Thymus (tissue), 11 donors: ENCODE measurements around the gene MAD1L1. TPM values are rescaled to one million over a fixed set of nuclear protein-coding genes. Genes with fewer than 3 reads are reported as not detected.
A peak's percentile ranks its signal among the peaks of the same experiment; 100 is the strongest.

Source experiments
- DNase-seq, 9 donors: peaks; one replicate each; pipeline ENCODE4 v3.0.0-alpha.2; 2013; ENCODE audit warnings: low spot score in 9 of 9, low read depth in 6 of 9, missing footprints in 1 of 9
- H3K27ac ChIP-seq, 2 donors: one replicate each; pipeline ENCODE4 v1.5.1; 2013; ENCODE audit warnings: control low read depth in 1 of 2, low read depth in 1 of 2, low read length in 1 of 2, mild to moderate bottlenecking in 1 of 2, moderate library complexity in 1 of 2
- H3K27me3 ChIP-seq, 2 donors: one replicate each; pipeline ENCODE4 v1.5.1; 2013; ENCODE audit warnings: low read length in 1 of 2; ENCODE audit not compliant: control insufficient read depth in 2 of 2, insufficient read depth in 1 of 2
- H3K36me3 ChIP-seq, 2 donors: one replicate each; pipeline ENCODE4 v1.5.1; 2013; ENCODE audit warnings: low read length in 1 of 2, mild to moderate bottlenecking in 1 of 2, moderate library complexity in 1 of 2; ENCODE audit not compliant: control insufficient read depth in 2 of 2, insufficient read depth in 2 of 2
- H3K4me1 ChIP-seq, 2 donors: one replicate each; pipeline ENCODE4 v1.5.1; 2013; ENCODE audit warnings: low read length in 2 of 2; ENCODE audit not compliant: control insufficient read depth in 2 of 2, insufficient read depth in 2 of 2
- H3K4me3 ChIP-seq, 2 donors: one replicate each; pipeline ENCODE4 v1.5.1; 2013; ENCODE audit warnings: low read length in 2 of 2, control low read depth in 1 of 2, mild to moderate bottlenecking in 1 of 2
- H3K9me3 ChIP-seq, 2 donors: one replicate each; pipeline ENCODE4 v1.5.1; 2013; ENCODE audit warnings: low read length in 1 of 2, mild to moderate bottlenecking in 1 of 2; ENCODE audit not compliant: control insufficient read depth in 2 of 2, insufficient read depth in 1 of 2
- WGBS: extraction: QIAGEN DNeasy Blood & Tissue Kit; methylation state at CpG from one replicate; pipeline ENCODE4 v1.1.7; 2013; 5-methylcytosine and 5-hydroxymethylcytosine counted together
- polyA plus RNA-seq: library from polyadenylated mRNA; stranded (reverse); fragments of 200-250 nt; gene quantifications from one replicate; pipeline ENCODE4 v1.2.3, GENCODE V29; 2013
- total RNA-seq: library from RNA; stranded (reverse); fragments of 120-200 nt; gene quantifications from one replicate; pipeline ENCODE4 v1.2.4, GENCODE V29; 2013
- donor health status: healthy.

Gene MAD1L1
- total and polyA plus RNA-seq, 2 donors, result 93.3 to 103 TPM

DNA sequence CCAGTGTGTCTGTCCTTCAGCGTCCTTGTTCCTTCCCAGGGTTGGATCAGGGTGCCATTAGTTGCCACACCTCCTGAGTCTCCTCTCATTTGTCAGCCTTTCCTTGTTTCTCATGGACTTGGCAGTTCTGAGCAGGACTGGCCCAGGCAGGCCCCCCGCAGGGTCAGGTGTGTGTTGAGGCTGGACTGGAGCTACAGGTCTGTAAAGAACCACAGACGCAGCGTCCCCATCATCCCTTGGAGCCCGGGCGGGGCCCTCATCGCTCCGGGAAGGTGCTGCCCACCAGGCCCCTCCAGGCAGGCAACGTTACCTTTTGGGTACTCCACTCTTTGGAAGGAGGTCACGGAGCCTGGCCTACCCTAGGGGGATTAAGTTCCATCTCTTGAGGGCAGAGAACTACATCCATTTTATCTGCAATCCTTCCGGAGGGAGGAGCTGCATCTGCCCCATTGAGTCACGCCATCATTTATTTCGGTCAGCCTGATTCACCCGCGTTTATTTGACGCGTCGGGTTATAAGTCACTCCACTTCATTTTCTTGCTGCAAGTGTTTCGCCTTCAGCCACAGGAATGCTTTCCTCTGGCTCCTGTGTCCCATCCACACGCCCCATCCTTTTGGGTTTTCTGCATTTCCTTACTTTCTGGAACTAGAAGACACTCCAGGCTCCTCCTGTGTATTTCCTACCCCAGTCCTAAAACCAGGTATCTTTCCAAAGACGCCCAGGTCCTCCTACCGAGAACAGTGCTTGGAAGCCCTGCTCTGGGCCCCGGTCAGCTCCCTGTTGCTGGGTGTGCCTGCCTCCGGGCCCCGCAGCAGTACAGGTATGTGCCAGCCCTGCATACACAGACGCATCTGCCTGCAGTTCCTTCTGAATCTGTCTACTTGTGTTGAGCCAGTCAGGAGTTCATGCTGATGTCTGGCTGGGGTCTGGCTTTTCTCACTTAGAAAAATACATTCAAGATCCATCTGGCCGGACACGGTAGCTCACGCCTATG, 141.9 kb downstream of the MAD1L1 start:
- no peak for DNase-seq
- Histone ChIP-seq H3K27ac (no peak overlapping the region), H3K4me1 (peaks cover 9 to 35% of the 10 kb centered on the region in 2 donors), H3K9me3 (peaks cover 3 to 11% of the 10 kb centered on the region in 2 donors), H3K36me3 (peaks cover 0 to 7% of the 10 kb centered on the region in 2 donors), H3K27me3 (no peaks in the 10 kb centered on the region), H3K4me3 (no peak overlapping the region)
- 97% methylated on average over 29 of the region's 29 CpGs for WGBS

DNA sequence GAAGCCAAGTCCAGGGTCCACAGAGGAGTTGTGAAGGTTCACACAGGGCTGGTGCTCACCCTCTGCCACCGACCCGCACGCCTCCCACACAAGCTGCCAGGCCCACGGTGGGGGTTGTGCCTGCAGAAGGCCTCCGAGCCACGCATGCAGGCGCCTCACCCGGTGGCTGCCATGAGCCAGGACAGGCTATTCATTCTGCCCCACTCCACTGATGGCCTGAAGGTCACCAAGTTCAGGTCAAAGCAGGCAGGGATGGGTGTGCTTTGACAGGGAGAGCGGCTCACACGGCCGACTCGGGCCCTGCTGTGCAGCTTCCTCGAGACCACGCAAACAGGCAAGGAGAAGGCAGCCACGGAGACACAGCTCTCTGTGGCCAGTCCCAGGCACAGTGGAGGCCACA, 143.9 kb downstream of the MAD1L1 start:
- DNase-seq, result no peak
- peaks cover 3 to 15% of the 10 kb centered on the region in 2 donors for H3K9me3 ChIP-seq
- WGBS, result 97% methylated on average over 15 of the region's 15 CpGs
- no peaks in the 10 kb centered on the region for H3K27me3 ChIP-seq
- peaks cover 18 to 49% of the 10 kb centered on the region in 2 donors for H3K4me1 ChIP-seq
- no peak overlapping the region for H3K4me3 ChIP-seq
- no peak overlapping the region for H3K27ac ChIP-seq
- peaks cover 3% of the 10 kb centered on the region in 2 donors for H3K36me3 ChIP-seq

DNA sequence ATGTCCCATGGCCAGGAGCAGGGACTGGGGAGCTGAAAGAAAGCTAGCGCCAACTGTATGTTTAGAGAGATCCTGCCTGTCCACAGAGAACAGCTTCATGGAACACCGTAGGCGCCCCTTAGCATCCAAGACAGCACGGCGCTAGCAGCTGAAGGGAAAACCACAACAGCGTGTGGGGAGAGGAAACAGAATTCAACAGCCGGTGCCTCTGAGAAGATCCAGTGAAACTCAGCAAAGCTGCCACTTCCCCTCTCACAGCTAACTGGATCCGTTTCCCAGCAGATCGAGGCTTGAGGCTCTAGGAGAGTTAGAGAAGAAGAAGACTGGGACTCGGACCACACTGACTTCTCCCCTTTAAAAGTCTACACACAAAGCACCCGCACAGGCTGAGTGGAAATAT, 145.0 kb downstream of the MAD1L1 start:
- no peaks in the 10 kb centered on the region for H3K27me3 ChIP-seq
- peaks cover 23 to 53% of the 10 kb centered on the region in 2 donors for H3K4me1 ChIP-seq
- H3K27ac ChIP-seq, result peak overlapping the region in 1 of 2 donors; percentile 0
- peaks cover 9 to 10% of the 10 kb centered on the region in 2 donors for H3K36me3 ChIP-seq
- DNase-seq, result peak in 3 of 9 donors; percentile 54 to 83 (median 64)
- H3K9me3 ChIP-seq, result peaks cover 3 to 15% of the 10 kb centered on the region in 2 donors
- no peak overlapping the region for H3K4me3 ChIP-seq
- WGBS, result 9% methylated on average over 11 of the region's 11 CpGs

DNA sequence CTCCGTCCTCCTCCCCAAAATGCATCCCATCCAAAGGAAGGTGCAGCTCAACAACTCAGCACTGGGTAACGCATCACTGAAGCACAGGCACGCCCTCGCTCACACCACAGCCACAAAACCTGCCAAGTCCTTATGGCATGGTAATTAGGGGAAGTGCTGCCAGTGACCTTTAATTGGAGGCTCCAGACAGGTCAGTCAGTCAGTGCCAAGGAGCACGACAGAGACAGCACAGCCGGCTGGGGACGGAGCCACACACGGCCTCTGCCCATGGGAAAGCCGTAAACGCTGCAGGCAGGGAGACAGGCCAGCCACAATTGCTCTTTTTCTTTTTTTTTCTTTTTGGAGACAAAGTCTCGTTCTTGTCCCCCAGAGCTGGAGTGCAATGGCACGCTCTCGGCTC, 146.5 kb downstream of the MAD1L1 start:
- 97% methylated on average over 13 of the region's 13 CpGs for WGBS
- Histone ChIP-seq H3K4me3 (no peak overlapping the region), H3K27ac (no peak overlapping the region), H3K4me1 (peaks cover 23 to 61% of the 10 kb centered on the region in 2 donors), H3K27me3 (no peaks in the 10 kb centered on the region), H3K36me3 (peaks cover 10% of the 10 kb centered on the region in 2 donors), H3K9me3 (peaks cover 0 to 15% of the 10 kb centered on the region in 2 donors)
- no peak for DNase-seq

DNA sequence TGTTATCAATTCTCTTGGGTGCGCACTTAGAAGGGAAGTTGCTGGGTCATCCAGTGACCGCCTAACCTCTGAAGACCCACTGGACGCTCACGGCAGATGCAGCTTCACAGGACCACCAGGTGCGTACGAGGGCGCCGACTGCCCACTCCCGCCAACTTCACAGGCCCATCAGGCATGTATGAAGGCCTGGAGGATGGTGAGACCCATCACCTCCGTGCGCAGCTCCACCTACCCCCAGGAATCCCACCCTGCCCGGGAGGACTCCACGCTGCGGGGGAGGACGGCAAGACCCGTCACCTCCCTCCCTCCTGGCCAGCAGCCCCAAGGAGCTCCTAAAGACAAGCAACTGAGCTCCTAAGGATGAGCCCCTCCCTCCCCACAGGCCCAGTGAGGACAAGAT, 146.9 kb downstream of the MAD1L1 start:
- H3K4me3 ChIP-seq, result no peak overlapping the region
- H3K36me3 ChIP-seq, result peaks cover 10% of the 10 kb centered on the region in 2 donors
- DNase-seq, result no peak
- peaks cover 0 to 13% of the 10 kb centered on the region in 2 donors for H3K9me3 ChIP-seq
- no peak overlapping the region for H3K27ac ChIP-seq
- H3K4me1 ChIP-seq, result peaks cover 23 to 63% of the 10 kb centered on the region in 2 donors
- H3K27me3 ChIP-seq, result no peaks in the 10 kb centered on the region
- WGBS, result 98% methylated on average over 16 of the region's 16 CpGs

DNA sequence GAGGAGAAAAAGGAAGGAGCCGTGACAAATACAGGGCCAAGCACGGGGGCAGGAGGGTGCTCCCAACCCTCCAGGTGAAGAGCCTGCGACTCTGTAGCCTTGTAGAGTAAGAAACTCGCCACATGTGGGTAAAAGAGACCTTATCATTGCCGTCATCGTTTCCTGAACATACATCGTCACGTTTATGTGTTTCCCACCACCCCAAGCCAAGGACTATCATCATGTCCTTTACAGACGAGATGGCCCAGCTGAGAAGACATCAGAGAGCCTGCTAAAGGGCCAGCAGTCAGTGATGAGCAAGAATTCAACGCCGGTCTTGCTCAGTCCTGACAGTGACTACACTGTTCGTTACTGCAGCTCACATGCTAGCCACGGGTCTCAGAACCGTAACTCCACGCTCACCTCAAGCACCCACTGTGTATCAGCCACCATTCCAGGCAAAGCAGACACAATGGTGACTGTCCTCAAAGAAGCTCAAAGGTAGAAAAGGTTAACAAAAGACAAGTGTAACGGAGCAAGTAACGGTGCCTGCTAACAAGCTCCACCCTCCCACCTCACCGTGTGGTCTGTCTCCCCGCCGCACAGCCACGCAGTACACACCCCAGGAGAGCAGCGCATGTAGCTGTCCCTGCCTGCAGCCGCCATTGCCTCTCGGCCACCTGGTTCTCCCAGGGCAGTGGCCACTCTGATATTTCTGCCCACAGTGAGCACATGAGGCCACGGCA, 147.8 kb downstream of the MAD1L1 start:
- Histone ChIP-seq H3K4me1 (peaks cover 23 to 71% of the 10 kb centered on the region in 2 donors), H3K4me3 (no peak overlapping the region), H3K9me3 (peaks cover 0 to 9% of the 10 kb centered on the region in 2 donors), H3K27ac (peak overlapping the region in 1 of 2 donors; percentile 82), H3K27me3 (no peaks in the 10 kb centered on the region), H3K36me3 (peaks cover 7 to 10% of the 10 kb centered on the region in 2 donors)
- 61% methylated on average over 25 of the region's 25 CpGs for WGBS
- DNase-seq, result peak in 2 of 9 donors; percentile 30 to 51

DNA sequence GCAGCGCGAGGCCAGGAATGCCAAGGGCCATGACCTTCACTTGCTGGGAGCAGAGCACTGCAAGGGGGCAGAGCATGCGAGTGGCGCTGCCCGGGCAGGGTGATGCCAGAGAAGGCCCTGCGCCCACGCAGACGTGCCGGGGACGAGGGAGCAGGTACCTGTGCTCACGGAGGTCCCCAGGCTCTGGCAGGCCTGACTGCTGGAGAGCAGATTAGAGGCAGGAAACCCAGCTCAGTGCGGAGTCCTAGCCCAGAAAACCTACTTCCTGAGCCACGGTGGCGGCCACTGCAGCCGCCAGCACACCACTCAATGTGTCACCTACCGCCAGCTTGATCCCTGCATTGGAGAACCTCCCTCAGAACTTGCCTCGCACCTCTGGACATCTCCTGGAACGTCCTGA, 148.4 kb downstream of the MAD1L1 start:
- H3K9me3 ChIP-seq, result peaks cover 0 to 9% of the 10 kb centered on the region in 2 donors
- no peak overlapping the region for H3K4me3 ChIP-seq
- DNase-seq, result peak in 2 of 9 donors; percentile 38 to 64
- peaks cover 7 to 10% of the 10 kb centered on the region in 2 donors for H3K36me3 ChIP-seq
- no peaks in the 10 kb centered on the region for H3K27me3 ChIP-seq
- H3K27ac ChIP-seq, result peak overlapping the region; percentile 33 to 82
- 41% methylated on average over 18 of the region's 18 CpGs for WGBS
- peaks cover 28 to 77% of the 10 kb centered on the region in 2 donors for H3K4me1 ChIP-seq

DNA sequence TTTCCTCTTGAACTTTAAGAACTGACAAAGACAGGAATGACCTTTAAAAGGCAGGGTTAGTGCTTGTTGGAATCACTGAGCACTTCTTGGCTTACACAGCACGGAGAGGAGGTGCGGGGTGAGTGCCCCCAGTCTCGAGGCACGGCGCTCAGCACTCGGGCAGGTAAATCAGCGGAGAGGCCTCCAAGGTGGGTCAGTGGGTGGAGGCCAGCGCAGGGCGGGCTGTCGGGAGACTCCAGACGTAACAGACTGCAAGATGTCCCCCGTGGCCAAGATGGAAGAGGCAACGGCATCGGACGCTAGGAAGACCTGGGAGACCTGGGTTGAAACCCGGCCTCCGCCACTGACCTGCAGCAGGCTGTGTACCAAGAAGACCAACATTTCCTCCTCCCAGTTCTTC, 149.4 kb downstream of the MAD1L1 start:
- no peak overlapping the region for H3K4me3 ChIP-seq
- H3K36me3 ChIP-seq, result peaks cover 7 to 13% of the 10 kb centered on the region in 2 donors
- WGBS, result 97% methylated on average over 17 of the region's 17 CpGs
- no peaks in the 10 kb centered on the region for H3K27me3 ChIP-seq
- no peak overlapping the region for H3K27ac ChIP-seq
- peaks cover 0 to 9% of the 10 kb centered on the region in 2 donors for H3K9me3 ChIP-seq
- peaks cover 30 to 81% of the 10 kb centered on the region in 2 donors for H3K4me1 ChIP-seq
- DNase-seq, result no peak
